GM12874 (cell line): Measurements from ENCODE around the gene ZNF223.

Experiments
- CTCF ChIP-seq: IDR thresholded peaks from 2 replicates; pipeline ENCODE4 v1.5.1; 2011; ENCODE audit warnings: low read depth, mild to moderate bottlenecking, control low read depth, low read length, moderate library complexity; ENCODE audit not compliant: insufficient read depth

Gene ZNF223

GRCh38 chr19:44051650-44052402 is at the start of gene ZNF223:
Gene ZNF223 (plus strand): TSS chr19:44052036. CDS start chr19:44055177, 3,141 bp downstream.
- no peak for TF ChIP-seq CTCF

DNA sequence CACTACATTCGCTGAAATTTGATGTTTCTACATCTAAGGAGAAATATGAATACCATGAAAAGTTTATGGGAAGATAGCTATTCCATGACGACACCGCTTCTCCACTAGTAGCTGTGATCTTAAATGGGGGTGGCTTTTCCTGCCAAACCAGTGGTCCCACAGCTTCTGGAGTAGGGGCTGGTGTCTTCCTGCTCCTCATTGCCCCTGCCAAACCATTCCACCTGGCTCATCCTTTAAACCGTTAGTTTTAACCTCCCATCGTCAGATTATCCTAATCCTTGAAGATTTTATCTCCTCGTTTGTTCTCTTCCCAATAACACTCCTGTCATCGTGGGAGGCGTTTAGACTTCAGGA is 49.6 kb upstream of the ZNF223 start:
- no peak for TF ChIP-seq CTCF

DNA sequence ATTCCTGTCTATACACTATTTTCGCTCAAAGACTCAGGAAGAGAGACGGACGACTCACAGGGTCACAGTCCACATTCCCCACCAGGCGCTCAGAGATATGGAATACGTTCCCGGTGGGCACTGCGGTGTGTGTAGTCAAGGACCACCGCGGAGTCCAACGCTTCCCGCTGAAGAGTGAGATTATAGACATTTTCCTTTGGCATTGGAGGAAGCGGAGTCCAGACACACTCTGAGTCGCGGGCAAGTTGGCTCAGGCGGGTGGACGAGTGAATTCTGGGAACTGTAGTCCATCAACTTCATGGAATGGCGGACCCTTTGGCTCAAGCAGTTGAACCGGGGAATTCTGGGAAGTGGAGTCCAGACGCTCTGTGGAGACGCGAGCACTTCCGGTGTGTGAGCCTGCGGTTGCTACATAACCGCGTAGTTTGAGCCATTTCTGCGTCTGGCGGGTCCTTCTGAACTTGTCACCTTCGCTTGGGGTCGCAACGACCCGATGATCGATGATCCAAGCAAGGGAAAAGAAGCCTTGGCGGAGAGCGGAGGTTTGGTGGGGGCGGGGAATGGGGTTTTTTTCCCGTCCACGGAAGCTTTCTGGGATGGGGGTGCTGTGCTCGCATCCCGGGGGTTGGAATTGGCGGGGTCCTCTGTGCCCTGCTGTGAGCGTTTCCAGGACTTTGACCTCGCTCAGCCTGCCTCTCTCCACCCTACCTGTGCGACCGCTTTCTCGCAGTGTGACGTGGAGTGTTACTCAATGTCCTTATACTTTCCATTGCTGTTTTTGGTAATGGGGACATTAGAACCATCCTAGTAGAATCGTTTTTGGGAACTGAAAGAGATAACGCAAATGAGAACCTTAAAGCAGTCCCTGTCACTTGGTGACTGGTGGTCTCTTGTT is 49.0 kb upstream of the ZNF223 start, which contains the start of gene ZNF230:
ZNF230 (plus strand) TSS at position 392 of the 895 bp plus-strand sequence. CDS start 4,122 bp downstream, outside the sequence.
- 0 out of 2 replicates have a peak, but pooled peaks have one; percentile 4 for TF ChIP-seq CTCF

DNA sequence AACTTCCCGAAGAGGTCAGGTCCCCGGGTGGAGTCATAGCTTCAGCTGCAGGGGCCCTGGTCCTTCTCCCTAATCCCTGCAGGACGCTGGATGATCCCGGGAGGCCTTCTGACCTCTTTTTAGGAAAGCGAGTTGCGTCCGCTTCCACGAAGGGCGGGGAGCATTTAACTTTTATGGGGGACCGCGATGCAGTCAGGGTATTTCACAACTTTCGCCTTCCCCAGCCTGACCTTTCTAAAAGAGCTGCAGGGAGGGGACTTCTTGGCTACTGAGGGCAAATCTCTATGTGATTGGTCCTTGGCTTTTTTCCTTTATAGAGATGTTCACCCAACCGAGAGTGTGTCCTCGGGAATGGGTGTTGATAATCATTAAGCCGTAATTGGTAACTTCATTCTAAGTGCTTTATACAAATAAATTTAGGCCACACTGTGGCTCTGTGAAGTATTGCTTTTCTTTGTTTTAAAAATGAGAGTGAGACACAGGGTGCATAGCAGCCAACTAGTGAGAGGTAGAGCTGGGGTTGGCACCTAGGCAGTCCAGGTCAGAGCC is 48.3 kb upstream of the ZNF223 start:
- 0 out of 2 replicates have a peak, but pooled peaks have one; percentile 5 for TF ChIP-seq CTCF

DNA sequence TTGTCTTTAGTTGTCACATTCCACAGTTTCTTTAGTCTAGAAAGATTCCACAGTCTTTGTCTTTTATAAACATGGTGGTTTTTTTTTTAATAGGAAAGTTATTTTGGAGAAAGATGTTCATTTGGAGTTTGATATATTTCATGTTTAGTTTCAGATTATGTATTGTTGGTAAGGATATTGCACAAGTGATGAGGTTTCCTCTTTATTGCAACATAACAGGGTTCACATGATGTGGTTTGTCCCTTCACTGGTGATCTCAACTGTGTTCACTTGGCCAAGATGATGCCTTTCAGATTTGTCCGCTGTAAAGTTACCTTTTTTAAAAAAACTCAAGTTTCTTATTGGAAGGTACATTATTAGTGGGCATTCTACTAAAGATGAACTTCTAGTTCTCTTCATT is 45.9 kb upstream of the ZNF223 start:
- no peak for TF ChIP-seq CTCF

DNA sequence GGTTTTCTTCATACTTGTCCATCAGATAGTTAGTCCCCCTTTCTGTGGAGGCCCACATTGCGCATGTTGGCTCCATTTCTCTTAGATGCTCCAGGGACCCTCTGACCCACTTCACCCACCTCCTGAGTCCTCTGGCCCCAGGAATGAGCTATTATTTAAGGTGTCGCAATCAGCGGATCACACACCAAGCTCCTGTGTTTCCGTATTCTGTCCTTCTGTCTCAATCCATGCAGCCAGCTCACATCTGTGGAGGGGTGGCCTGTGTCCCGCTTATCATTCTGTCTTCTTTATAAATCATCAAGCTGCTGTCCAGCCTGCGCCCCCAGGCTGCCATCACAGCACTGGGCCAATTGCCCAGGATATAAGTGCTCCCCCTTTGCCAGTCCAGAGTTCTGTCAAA is 44.4 kb upstream of the ZNF223 start:
- no peak for TF ChIP-seq CTCF

GRCh38 chr19:44010468-44010867 is 41.4 kb upstream of the ZNF223 start:
- TF ChIP-seq CTCF, result no peak
